Nephron progenitor cell (in vitro differentiated cells): ENCODE data around the gene MAP7D2.
A peak's percentile ranks its signal among the peaks of the same experiment; 100 is the strongest.

Source experiments
- DNase-seq: peaks from one replicate; pipeline ENCODE4 v3.0.0; 2021
- H3K27ac Mint-ChIP-seq: 2 replicates; pipeline ENCODE4 v1.8.0; 2021; ENCODE audit warnings: mild to moderate bottlenecking, moderate library complexity, mixed read lengths
- H3K27me3 Mint-ChIP-seq: 2 replicates; pipeline ENCODE4 v1.8.0; 2021; ENCODE audit warnings: mild to moderate bottlenecking, low read depth, mixed read lengths; ENCODE audit not compliant: poor library complexity
- H3K36me3 Mint-ChIP-seq: 2 replicates; pipeline ENCODE4 v1.8.0; 2021; ENCODE audit warnings: low read depth, mixed read lengths
- H3K4me1 Mint-ChIP-seq: 2 replicates; pipeline ENCODE4 v1.8.0; 2021; ENCODE audit warnings: mixed read lengths
- H3K4me3 Mint-ChIP-seq: 2 replicates; pipeline ENCODE4 v1.8.0; 2021; ENCODE audit warnings: mild to moderate bottlenecking, moderate library complexity, mixed read lengths
- H3K9me3 Mint-ChIP-seq: 2 replicates; pipeline ENCODE4 v1.8.0; 2021; ENCODE audit warnings: mild to moderate bottlenecking, moderate library complexity, mixed read lengths
- TF ChIP-seq, protein P1 (sequence below): fragments of 200-600 bp; sonication (generic); IDR thresholded peaks from 2 replicates; pipeline ENCODE4 v1.5.0; 2021; ENCODE audit warnings: antibody characterized with exemption

Gene MAP7D2

GRCh38 chrX:20144491-20144890, 27.8 kb upstream of the MAP7D2 start:
- H3K4me3 Mint-ChIP-seq: no peak overlapping the region
- H3K9me3 Mint-ChIP-seq: peaks cover 50% of the 10 kb centered on the region
- no peak for DNase-seq
- peaks cover 23% of the 10 kb centered on the region for H3K36me3 Mint-ChIP-seq
- no peak overlapping the region for H3K27ac Mint-ChIP-seq
- TF ChIP-seq, protein P1, sequence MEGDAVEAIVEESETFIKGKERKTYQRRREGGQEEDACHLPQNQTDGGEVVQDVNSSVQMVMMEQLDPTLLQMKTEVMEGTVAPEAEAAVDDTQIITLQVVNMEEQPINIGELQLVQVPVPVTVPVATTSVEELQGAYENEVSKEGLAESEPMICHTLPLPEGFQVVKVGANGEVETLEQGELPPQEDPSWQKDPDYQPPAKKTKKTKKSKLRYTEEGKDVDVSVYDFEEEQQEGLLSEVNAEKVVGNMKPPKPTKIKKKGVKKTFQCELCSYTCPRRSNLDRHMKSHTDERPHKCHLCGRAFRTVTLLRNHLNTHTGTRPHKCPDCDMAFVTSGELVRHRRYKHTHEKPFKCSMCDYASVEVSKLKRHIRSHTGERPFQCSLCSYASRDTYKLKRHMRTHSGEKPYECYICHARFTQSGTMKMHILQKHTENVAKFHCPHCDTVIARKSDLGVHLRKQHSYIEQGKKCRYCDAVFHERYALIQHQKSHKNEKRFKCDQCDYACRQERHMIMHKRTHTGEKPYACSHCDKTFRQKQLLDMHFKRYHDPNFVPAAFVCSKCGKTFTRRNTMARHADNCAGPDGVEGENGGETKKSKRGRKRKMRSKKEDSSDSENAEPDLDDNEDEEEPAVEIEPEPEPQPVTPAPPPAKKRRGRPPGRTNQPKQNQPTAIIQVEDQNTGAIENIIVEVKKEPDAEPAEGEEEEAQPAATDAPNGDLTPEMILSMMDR: no peak
- no peaks in the 10 kb centered on the region for H3K27me3 Mint-ChIP-seq
- peaks cover 6% of the 10 kb centered on the region for H3K4me1 Mint-ChIP-seq

DNA sequence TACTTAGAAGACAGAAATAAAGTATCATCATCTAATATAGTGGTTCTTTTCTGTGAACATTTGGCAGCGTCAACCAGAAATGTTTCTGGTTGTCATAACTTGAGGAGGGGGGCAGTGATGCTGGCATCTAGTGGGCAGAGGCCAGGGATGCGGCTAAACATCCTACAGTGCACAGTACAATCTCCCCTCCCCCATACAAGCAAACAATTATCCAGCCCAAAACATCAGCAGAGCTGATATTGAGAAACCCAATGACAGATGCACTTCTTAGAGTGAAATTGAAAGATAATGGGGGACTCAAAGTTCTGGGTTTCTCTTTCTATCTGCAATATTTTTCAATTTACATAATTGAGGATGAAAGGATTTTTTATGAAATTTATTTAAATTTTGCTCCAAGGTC, 26.9 kb upstream of the MAP7D2 start:
- no peak for DNase-seq
- peaks cover 24% of the 10 kb centered on the region for H3K36me3 Mint-ChIP-seq
- H3K9me3 Mint-ChIP-seq: peaks cover 60% of the 10 kb centered on the region
- H3K4me1 Mint-ChIP-seq: peaks cover 15% of the 10 kb centered on the region
- H3K4me3 Mint-ChIP-seq: no peak overlapping the region
- H3K27me3 Mint-ChIP-seq: no peaks in the 10 kb centered on the region
- H3K27ac Mint-ChIP-seq: no peak overlapping the region
- TF ChIP-seq, protein P1: no peak

GRCh38 chrX:20143111-20143510, 26.4 kb upstream of the MAP7D2 start:
- Mint-ChIP-seq H3K4me1 (peaks cover 15% of the 10 kb centered on the region), H3K4me3 (peak overlapping the region; percentile 61), H3K9me3 (peaks cover 60% of the 10 kb centered on the region), H3K27me3 (no peaks in the 10 kb centered on the region), H3K36me3 (peaks cover 23% of the 10 kb centered on the region), H3K27ac (no peak overlapping the region)
- TF ChIP-seq, protein P1: no peak
- no peak for DNase-seq

- Mint-ChIP-seq H3K27ac (peak within 1 kb of the TSS; percentile 87), H3K4me3 (peak within 1 kb of the TSS; percentile 90), H3K36me3 (peaks cover 31% of the 10 kb centered on the region), H3K27me3 (no peaks in the 10 kb centered on the region), H3K4me1 (peaks cover 15% of the 10 kb centered on the region), H3K9me3 (peaks cover 45% of the 10 kb centered on the region)
- DNase-seq: peak; percentile 93
- TF ChIP-seq, protein P1: no peak
Observed at GRCh38 chrX:20141281-20142220, 24.8 kb upstream of the MAP7D2 start, which contains the start of gene EIF1AX. Gene EIF1AX (minus strand): TSS chrX:20141838. CDS start chrX:20141640, 198 bp downstream.

DNA sequence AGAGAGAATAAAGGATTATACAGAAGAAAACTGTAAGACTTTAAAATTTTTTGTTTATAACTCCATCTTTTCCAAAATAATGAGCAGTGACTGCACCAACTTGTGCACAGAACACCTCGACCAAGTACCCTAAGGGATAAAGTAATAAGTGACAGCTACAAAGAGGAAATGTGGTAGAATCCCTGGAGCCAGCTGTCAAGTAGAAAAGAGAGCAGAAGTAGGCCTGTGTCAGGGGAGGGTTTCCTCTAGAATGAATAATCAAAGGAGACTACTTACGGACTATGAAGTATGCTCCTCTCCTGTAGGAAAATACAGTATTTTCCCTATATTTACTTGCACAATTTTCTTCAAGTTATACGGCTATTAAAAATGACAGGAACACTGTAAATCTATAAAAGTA, 23.7 kb upstream of the MAP7D2 start:
- H3K27me3 Mint-ChIP-seq: no peaks in the 10 kb centered on the region
- H3K36me3 Mint-ChIP-seq: peaks cover 42% of the 10 kb centered on the region
- peaks cover 52% of the 10 kb centered on the region for H3K9me3 Mint-ChIP-seq
- peak overlapping the region; percentile 90 for H3K4me3 Mint-ChIP-seq
- TF ChIP-seq, protein P1: no peak
- H3K4me1 Mint-ChIP-seq: peaks cover 15% of the 10 kb centered on the region
- no peak for DNase-seq
- no peak overlapping the region for H3K27ac Mint-ChIP-seq

- Mint-ChIP-seq H3K9me3 (peaks cover 49% of the 10 kb centered on the region), H3K36me3 (peaks cover 44% of the 10 kb centered on the region), H3K27ac (no peak overlapping the region), H3K4me3 (peak overlapping the region; percentile 90), H3K4me1 (peaks cover 15% of the 10 kb centered on the region), H3K27me3 (no peaks in the 10 kb centered on the region)
- DNase-seq: no peak
- TF ChIP-seq, protein P1: no peak
Observed at GRCh38 chrX:20139966-20140365, 23.3 kb upstream of the MAP7D2 start.
